Stimulated activated CD4-positive, alpha-beta T cell treated with anti-CD3 and anti-CD28 coated beads, Interleukin-15, amount 100 ng/mL, for 48 hours (primary cell): Measurements from ENCODE around the gene LYST.
"Not testable (repeated sequence)": the region's sequence is repeated elsewhere in the genome, so short reads cannot be mapped to it uniquely, and the experiment has no call there.

ENCODE experiments used
- DNase-seq, 2 donors: peaks; one replicate each; pipeline ENCODE4 v3.0.0-alpha.2; 2020; ENCODE audit warnings: low read depth in 2 of 2

Gene LYST

GRCh38 chr1:235638612-235639011, 228.1 kb downstream of the LYST start:
- not testable (repeated sequence) for DNase-seq

DNA sequence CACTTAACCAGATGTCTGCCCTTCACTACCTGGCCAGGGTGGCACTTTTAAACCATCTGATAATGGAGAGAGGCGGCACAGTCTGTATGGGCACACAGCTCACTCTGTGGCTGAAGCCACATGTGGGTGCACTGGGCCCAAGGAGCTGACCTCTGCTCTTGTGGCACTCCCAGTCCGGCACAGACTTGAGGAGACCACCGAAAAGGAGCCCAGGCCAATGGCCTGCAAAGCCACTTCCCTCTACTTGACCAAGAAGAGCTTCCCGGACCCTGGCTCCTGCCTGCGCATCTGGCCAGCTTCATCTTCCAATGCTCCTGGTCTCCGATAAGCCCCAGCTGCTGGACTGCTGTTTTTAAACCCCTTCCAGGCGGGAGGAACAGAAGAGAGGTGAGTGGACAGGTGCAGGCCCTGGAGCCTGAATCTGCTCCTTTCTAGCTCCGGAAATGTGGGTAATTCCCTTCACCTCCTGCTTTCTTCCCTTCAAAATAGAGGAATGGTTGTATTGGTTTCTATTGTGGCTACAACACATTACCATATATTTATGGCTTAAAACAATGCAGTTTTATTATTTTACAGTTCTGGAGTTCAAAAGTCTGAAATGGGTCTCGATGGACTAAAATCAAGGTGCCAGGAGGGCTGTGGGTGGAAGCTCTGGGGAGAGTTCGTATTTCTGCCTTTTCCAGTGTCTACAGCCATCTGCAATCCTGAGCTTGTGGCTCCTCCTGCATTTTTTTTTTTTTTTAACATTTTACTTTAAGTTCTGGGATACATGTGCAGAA, 228.8 kb downstream of the LYST start:
- DNase-seq, result no peak

DNA sequence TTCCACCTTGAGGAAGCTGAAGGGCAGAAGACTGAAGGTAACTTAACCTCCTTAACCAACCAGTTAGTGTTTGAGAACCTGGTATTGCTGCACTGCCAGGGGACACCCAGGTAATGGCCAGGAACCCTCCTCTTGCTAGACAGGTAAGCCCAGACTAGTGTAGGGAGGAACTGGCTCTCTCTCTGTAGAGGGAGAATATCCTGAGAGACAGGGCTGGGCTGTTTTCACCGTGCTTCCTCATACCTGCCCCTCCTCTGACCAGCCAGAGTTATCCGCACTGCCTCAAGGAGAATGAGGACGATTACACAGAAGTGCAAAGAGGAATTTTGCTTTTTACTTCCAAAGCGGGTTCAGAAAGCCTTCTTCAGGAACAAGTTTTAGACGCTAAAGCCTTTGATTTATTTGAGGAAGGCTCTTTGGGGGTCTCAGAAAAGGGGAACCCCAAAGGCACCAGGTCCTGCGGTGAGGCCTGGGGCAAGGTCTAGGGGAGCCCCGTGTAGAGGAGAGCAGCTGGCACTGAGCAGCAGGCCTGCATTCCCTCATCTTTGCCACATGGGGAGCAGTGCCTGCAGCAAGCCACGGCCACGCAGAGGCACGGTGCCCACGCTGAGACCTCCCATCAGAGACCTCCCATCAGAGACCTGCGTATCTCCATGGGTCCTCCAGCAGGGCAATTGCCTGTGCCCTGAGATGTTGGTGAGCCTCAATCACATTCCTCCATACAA, 230.6 kb downstream of the LYST start:
- no peak for DNase-seq

DNA sequence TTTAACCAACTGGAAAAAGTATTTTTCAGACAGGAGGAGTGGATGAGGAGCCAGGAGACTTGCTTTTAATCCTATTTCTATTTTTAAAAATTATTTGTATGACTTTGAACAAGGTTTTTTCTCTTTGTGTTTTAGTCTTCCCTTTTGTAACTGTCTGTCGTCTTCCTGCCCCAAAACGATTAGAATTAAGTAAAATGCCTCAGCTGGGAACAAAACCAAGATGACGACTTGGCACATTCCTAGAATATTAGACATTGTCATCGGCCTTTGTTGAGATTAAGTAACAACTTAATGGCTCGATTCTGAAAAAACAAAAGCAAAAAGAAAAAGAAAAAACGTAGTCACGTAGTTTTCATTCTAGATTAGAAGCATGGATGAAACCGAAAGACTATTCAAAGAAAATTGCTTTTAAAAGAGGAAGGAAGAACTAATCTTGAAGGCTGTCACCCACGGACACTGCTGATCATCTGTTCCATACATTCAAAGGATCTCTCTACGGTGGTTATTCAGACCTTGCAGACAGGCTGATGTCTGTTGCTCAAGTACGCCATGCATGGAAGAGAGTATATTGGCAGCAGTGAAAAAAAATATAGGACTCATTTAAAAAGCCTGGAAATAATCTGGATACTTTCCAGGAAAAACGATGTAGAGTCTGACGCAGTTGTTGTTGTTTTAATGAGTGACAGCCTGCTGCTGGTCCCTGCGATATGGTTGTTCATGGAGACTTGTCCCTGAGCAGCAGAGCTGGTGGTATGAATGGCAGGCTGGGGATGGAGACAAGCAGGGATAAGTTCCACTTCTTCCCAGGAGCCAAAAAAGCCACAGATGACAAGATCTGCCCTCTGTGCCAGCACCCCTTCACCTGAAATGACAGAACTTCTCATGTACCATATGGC, 234.0 kb downstream of the LYST start:
- DNase-seq, result no peak

- no peak for DNase-seq
These were observed 234.9 kb downstream of the LYST start for GRCh38 chr1:235631816-235632215.

DNA sequence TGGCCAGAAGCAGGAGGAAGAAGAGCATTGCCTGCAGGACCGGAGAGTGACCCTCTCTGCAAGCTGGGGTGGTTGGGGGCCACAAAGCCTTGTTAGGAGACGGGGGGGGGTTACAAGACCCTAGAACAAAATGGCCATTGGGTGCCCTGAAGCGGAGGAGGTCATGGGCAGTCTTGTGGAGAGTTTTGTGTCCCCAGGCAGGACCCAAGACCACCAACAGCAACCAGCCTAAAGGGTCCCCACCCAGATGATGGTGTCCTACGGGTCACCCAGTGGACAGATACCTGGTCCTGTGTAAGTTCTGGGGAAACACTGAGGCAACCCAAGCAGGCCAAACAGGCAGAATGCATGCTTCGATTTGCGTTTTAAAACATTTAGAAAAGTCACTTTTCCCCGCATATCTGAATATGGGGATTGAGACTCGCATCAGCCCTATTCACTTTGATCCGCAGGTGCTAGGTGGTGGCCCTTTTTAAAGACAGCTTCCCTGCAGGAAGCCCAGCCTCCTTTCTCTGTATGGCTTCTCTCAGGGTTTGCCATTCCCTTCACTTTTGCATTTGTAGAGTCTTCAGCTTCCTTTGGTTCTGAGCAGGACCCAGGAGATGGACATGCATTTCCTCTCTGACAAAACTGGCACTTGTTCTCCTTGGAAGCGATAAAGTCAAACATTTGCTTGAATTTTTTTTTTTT, 238.2 kb downstream of the LYST start:
- DNase-seq, result no peak

DNA sequence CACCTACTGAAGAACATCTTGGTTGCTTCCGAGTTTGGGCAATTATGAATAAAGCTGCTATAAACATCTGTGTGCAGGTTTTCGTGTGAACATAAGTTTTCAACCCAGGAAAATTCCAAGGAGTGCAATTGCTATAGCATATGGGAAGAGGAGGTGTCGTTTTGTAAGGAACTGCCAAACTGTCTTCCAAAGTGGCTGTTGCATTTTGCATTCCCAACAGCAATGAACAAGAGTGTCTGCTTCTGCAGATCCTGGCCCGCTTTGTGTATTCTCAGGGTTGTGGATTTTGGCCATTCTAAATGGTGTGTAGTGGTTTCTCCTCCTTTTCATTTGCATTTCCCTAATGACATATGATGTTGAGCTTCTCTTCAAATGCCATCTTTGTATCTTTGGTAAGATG, 240.9 kb downstream of the LYST start:
- no peak for DNase-seq

GRCh38 chr1:235625340-235625739, 241.4 kb downstream of the LYST start:
- DNase-seq, result no peak

DNA sequence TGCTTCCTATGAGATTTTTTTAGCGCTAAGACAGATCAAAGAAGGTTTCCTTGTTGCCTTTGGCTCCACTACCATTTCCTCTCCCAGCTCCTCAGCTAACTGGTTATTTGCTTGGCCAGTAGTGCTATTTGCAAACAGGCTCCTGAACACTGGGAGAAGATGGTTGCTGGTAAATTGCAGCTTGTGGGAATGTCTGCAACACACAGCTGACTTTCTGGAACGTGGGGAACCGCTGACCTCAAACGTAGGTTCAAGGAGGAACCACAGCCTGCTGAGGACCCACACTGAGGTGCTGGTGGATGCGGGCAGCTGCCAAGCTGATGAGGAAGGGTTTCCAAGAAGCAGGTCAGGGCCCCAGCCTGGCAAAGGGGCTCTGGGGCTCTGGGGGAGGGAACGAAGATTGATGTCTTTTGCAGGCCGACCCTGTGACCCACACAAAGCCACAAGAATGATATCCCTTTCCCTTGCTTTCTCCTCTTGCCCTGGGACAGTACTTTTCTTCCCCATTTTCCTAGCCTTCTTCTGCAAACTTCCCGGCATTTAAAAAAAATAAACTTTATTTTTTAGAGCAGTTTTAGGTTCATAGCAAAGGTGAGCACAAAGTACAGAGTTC, 241.9 kb downstream of the LYST start:
- DNase-seq, result no peak

- DNase-seq, result no peak
These were observed 243.5 kb downstream of the LYST start for GRCh38 chr1:235622936-235623779.

- DNase-seq, result not testable (repeated sequence)
These were observed 247.6 kb downstream of the LYST start for GRCh38 chr1:235619149-235619548.

DNA sequence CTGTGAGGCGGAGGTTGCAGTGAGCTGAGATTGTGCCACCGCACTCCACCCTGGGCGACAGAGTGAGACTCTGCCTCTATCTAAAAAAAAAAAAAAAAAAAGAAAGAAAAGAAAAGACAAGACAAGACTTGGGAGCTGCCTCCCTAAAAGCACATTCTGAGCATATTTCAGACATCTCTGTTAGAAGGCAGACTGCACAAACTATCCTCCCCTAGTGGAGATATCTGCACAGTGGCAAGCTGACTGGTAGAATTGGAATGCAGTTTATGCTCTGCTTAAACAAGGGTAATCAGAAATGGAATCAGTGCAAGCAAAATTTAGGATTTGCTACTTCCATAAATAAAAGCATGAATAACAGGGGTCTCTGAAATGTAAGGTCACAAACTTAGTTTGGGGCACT, 248.9 kb downstream of the LYST start:
- DNase-seq, result no peak

DNA sequence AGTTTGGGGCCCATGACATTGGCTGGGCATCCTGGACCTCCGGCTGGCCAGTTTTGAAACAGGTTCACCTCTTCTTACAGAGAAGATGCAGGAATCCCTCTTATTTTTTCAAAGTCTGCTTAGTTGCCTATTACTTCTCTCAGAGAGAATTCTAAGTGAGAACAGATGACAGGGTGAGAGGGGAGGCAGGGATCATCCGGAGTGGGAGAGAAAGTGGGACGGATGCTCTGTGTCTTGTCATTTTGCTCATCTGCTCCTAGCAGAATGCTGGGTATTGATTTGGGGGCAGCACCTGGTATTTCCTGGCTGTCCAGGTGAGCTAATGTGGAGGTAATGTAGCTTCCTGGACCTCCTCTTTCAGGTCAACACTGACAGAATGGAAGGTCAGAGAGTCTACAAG, 249.6 kb downstream of the LYST start:
- no peak for DNase-seq

GRCh38 chr1:235614442-235614954, 252.2 kb downstream of the LYST start:
- no peak for DNase-seq

- DNase-seq, result no peak
These were observed 253.1 kb downstream of the LYST start for GRCh38 chr1:235613602-235614001.

GRCh38 chr1:235612761-235613160, 253.9 kb downstream of the LYST start:
- DNase-seq, result no peak
